ENCODE data around the gene MYD88. TPM values are rescaled to one million over a fixed set of nuclear protein-coding genes. Genes with fewer than 3 reads are reported as not detected.
A peak's percentile ranks its signal among the peaks of the same experiment; 100 is the strongest.
"Not testable (repeated sequence)": the region's sequence is repeated elsewhere in the genome, so short reads cannot be mapped to it uniquely, and the experiment has no call there.

Gene MYD88
- total RNA-seq, 1 experiment from 2014 or later, result 3.2 TPM

GRCh38 chr3:38126121-38126892, 12.2 kb upstream of the MYD88 start:
- DNase-seq (ENCODE audit: low read depth), result no peak

GRCh38 chr3:38127611-38128302, 10.7 kb upstream of the MYD88 start:
- DNase-seq (ENCODE audit: low read depth), result no peak

- no peak for DNase-seq (ENCODE audit: low read depth)
Observed at GRCh38 chr3:38128303-38128655, 10.2 kb upstream of the MYD88 start.

DNA sequence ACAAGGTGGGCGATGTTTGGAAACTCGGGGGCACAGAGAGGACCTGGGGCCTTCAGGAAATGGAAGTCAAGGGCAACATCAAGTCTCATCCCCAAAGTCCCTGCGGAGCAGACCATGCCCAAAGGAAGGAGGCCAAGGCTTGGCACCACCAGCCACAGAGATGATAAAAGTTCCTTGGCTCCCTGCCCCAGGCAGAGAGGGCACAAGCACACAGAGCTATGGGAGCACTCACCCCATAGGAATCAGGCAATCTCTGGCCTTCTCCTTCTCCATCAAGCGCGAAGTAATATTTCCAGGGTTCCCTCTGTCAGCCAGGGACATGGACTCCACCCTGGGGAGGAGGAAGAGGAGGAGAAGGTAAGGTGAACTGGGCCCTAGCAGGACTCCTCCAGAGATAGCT, 9.4 kb upstream of the MYD88 start:
- DNase-seq (ENCODE audit: low read depth), result no peak

GRCh38 chr3:38130631-38131065, 7.8 kb upstream of the MYD88 start:
- DNase-seq (ENCODE audit: low read depth), result no peak

GRCh38 chr3:38131621-38132369, 6.7 kb upstream of the MYD88 start:
- peak; percentile 14 for DNase-seq (ENCODE audit: low read depth)

GRCh38 chr3:38133209-38133556, 5.3 kb upstream of the MYD88 start:
- DNase-seq (ENCODE audit: low read depth), result no peak

GRCh38 chr3:38133557-38134405, 4.7 kb upstream of the MYD88 start:
- no peak for DNase-seq (ENCODE audit: low read depth)

DNA sequence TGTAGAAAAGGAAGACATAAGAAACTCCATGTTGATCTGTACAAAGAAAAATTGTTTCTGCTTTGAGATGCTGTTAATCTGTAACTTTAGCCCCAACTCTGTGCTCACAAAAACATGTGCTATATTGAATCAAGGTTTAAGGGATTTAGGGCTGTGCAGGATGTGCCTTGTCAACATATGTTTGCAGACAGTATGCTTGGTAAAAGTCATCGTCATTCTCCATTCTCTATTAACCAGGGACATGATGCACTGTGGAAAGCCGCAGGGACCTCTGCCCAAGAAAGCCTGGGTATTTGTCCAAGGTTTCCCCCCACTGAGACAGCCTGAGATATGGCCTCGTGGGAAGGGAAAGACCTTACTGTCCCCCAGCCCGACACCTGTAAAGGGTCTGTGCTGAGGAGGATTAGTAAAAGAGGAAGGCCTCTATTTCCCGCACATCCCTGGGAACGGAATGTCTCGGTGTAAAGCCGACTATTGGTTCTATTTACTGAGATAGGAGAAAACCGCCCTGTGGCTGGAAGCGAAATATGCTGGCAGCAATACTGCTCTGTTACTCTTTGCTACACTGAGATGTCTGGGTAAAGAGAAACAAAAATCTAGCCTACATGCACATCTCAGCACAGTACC, 3.8 kb upstream of the MYD88 start:
- DNase-seq (ENCODE audit: low read depth), result not testable (repeated sequence)

DNA sequence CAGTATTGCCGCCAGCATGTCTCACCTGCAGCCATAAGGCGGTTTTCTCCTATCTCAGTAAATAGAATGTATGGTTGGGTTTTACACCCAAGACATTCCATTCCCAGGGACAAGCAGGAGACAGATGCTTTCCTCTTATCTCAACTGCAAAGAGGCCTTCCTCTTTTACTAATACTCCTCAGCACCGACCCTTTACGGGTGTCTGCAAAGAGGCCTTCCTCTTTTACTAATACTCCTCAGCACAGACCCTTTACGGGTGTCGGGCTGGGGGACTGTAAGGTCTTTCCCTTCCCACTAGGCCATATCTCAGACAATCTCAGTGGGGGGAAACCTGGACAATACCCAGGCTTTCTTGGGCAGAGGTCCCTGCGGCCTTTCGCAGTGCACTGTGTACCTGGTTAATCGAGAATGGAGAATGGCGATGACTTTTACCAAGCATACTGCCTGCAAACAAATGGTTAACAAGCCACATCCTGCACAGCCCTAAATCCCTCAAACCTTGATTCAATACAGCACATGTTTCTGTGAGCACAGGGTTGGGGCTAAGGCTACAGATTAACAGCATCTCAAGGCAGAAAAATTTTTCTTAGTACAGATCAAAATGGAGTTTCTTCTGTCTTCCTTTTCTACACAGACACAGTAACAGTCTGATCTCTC, 2.7 kb upstream of the MYD88 start:
- DNase-seq (ENCODE audit: low read depth), result not testable (repeated sequence)

DNA sequence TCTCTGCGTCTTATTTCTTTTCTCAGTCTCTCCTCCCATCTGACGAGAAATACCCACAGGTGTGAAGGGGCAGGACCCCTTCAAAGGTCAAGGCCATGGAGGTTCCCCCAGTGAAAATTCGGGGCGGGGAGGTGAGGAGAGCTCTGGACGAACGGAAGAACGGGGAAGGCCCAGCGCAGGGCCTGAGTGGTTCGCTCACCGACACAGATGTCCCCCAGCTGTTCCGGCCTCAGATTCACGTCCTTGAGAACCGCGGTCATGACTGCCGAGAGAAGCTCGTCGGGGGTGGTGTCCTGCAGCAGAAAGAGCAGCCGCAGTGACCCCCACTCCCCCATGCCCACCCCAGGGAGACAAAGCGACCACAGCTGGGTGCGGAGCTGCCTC, 2.1 kb upstream of the MYD88 start:
- peak; percentile 59 for DNase-seq (ENCODE audit: low read depth)

GRCh38 chr3:38136777-38137614, 1.5 kb upstream of the MYD88 start, which contains the start of gene ACAA1:
Gene ACAA1 (minus strand): TSS chr3:38137127. CDS start chr3:38137035, 92 bp downstream.
- peak; percentile 99 for DNase-seq (ENCODE audit: low read depth)

DNA sequence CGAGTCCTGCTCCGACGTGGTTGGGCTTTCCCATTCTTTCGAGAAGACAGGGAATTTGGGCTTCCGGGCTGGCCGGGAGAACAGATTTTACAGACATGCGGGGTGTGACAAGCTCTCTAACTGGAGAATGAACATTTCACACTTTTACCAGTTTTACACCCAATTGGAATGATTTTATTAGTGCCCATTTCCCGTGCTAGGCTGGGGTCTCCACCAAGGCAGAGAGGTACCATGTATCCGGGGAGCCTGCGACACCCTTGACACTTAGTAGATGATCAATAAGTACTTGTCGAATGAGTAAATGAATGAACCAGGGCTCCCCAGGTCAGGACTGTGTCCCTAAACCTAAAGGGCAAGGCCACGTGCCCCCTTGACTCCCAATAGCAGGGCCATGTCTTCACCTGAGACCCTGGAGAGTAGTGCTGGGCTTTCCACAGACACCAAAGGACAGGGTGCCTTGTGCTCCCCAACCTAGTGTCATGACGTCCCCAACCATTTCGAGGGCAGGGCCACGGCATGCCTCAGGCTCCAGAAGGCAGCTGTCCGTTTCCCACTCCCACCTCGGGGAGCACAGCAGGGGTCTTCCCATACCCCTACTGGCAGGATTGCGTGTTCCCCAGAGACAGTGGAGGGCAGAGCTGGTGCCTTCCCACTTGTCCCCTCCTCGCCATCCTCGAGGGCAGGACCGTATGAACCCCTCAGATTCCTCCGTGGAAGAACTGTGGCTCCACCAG, 679 bp upstream of the MYD88 start:
- DNase-seq (ENCODE audit: low read depth), result no peak

DNA sequence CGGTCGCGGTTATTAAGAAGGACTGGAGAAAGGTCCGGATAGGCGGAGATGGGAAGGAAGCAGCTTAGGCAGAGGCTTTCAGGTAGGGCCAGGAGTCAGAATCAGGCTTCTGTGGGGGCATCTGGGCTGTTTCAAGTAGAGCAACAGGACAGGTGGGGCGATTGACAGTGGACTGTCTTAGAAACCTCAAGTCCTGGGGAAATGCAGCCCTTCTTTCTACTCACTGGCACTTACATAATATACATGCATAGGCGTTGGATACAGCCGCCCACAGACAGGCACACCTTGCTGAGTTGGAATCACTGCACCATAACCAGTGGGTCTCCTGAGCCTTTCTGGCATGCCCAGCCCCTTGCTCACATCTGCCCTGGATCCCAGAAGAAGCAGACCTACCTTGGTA, 730 bp downstream of the MYD88 start:
- DNase-seq (ENCODE audit: low read depth), result no peak

DNA sequence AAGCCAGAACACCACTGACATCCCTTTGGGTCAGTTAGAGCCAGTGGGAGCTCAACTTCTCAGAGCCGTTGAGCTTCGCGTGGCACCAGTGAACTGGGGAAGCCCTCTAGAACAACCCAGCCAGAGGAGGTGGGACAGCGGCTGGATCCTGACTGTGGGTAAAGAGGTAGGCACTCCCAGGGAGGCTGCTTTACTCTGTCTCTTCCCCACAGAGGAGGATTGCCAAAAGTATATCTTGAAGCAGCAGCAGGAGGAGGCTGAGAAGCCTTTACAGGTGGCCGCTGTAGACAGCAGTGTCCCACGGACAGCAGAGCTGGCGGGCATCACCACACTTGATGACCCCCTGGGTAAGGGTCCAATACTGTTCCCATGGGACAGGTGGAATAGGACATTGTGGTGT, 1.2 kb downstream of the MYD88 start:
- DNase-seq (ENCODE audit: low read depth), result no peak

DNA sequence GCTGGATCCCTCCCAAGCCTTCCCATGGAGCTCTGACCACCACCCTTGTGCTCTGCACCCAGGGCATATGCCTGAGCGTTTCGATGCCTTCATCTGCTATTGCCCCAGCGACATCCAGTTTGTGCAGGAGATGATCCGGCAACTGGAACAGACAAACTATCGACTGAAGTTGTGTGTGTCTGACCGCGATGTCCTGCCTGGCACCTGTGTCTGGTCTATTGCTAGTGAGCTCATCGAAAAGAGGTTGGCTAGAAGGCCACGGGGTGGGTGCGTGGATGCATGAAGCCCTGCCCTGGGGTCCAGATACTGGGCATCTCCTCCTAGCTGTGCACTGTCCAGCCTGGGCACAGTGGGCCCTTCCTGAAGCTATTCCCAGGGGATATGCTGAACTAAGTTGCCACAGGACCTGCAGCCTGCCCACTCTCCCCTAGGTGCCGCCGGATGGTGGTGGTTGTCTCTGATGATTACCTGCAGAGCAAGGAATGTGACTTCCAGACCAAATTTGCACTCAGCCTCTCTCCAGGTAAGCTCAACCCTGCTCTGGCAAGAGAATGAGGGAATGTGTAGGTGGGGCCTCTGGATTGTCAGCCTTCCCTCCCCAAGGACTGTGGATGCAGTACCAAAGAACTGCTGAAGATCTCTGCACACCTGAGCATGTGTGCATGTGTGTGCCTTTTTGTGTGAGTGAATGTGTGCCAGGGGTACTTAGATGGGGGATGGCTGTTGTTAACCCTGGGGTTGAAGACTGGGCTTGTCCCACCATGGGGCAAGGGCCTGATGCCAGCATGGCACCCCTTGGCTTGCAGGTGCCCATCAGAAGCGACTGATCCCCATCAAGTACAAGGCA, 2.1 kb downstream of the MYD88 start:
- no peak for DNase-seq (ENCODE audit: low read depth)

- no peak for DNase-seq (ENCODE audit: low read depth)
Observed at GRCh38 chr3:38141173-38141951, 2.9 kb downstream of the MYD88 start.

GRCh38 chr3:38141952-38142273, 3.5 kb downstream of the MYD88 start:
- no peak for DNase-seq (ENCODE audit: low read depth)
